Vagina (tissue), 2 donors: ENCODE data around the gene TEX13C. TPM values are rescaled to one million over a fixed set of nuclear protein-coding genes. Genes with fewer than 3 reads are reported as not detected.
"Not testable (repeated sequence)": the region's sequence is repeated elsewhere in the genome, so short reads cannot be mapped to it uniquely, and the experiment has no call there.

Experiments used
- DNase-seq, 2 donors: peaks; one replicate each; pipeline ENCODE4 v3.0.0-alpha.2; 2017; ENCODE audit errors: extremely low spot score in 2 of 2
- H3K27ac ChIP-seq: fragments of 200-600 bp; sonication (generic); one replicate; pipeline ENCODE4 v1.5.1; 2019
- H3K27me3 ChIP-seq: fragments of 200-600 bp; sonication (generic); one replicate; pipeline ENCODE4 v1.5.1; 2019
- H3K36me3 ChIP-seq, 2 donors: fragments of 200-600 bp; sonication (generic); one replicate each; pipeline ENCODE4 v1.5.1; 2017 to 2019
- H3K4me1 ChIP-seq: fragments of 200-600 bp; sonication (generic); one replicate; pipeline ENCODE4 v1.5.1; 2019
- H3K4me3 ChIP-seq, 2 donors: fragments of 200-600 bp; sonication (generic); 1 replicate in 1 of 2; 2 replicates in 1 of 2; pipeline ENCODE4 v1.5.1; 2016 to 2019
- H3K9me3 ChIP-seq: fragments of 200-600 bp; sonication (generic); one replicate; pipeline ENCODE4 v1.5.1; 2019
- POLR2A ChIP-seq, 2 donors: fragments of 450-650 bp; IDR thresholded peaks; one replicate each; pipeline ENCODE4 v1.6.1; 2017; ENCODE audit warnings: antibody characterized with exemption in 2 of 2, mild to moderate bottlenecking in 2 of 2, moderate library complexity in 2 of 2
- POLR2AphosphoS5 ChIP-seq, 2 donors: sonication (generic); formaldehyde crosslinking; IDR thresholded peaks; one replicate each; pipeline ENCODE4 v1.9.0; 2017; ENCODE audit warnings: antibody characterized with exemption in 2 of 2, mild to moderate bottlenecking in 2 of 2, low read depth in 1 of 2; ENCODE audit not compliant: insufficient read depth in 1 of 2
- intact Hi-C: fragments of 100-400 bp; cut with DNase I; formaldehyde crosslinking; loops from one replicate; pipeline ENCODE4 v1.15.1; 2023
- total RNA-seq: library from RNA; depleted of rRNA; stranded (reverse); fragments of >200 nt; gene quantifications from one replicate; pipeline ENCODE4 v1.2.3, GENCODE V29; 2016
- TF ChIP-seq, protein P1 (sequence below), 3 experiments: fragments of 450-650 bp in 2 of 3; fragments of 200-600 bp in 1 of 3; sonication (generic) in 1 of 3; IDR thresholded peaks; one replicate each; pipeline ENCODE4 v1.5.1; 2017 to 2019; ENCODE audit warnings: antibody characterized with exemption in 3 of 3, mild to moderate bottlenecking in 2 of 3, moderate library complexity in 2 of 3

Gene TEX13C
- total RNA-seq, 1 donor from 2014 or later, result not detected

DNA sequence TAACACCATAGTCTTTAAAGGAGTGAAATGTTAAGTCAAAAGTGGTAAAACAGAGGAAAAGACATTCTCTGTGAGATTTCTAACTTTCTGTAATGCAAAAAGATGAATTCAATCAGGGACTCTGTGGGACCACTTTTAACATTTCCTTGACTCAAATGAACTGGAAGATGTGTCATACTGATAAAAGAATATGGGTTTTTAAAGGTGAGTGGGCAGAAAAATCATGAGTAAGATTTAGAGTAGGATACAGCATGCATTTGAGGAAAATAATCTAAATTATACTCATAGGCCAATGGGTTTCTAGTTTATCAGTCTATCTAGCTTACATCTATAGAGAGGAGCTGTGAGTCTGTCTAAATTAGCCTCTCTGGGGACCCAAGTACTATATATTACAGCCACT lies 11.0 kb upstream of the TEX13C start:
- no peaks in the 10 kb centered on the region for H3K36me3 ChIP-seq
- DNase-seq, result no peak
- intact Hi-C loops, result no loop called here
- H3K4me3 ChIP-seq, result no peak overlapping the region
- H3K27me3 ChIP-seq, result no peaks in the 10 kb centered on the region
- H3K27ac ChIP-seq, result no peak overlapping the region
- H3K9me3 ChIP-seq, result no peaks in the 10 kb centered on the region
- H3K4me1 ChIP-seq, result no peaks in the 10 kb centered on the region
- TF ChIP-seq POLR2A (IDR thresholded peaks at IDR 0.05) (no peak), POLR2AphosphoS5 (IDR thresholded peaks at IDR 0.05; ENCODE audit: insufficient read depth in 1 of 2, low read depth in 1 of 2) (no peak)
- TF ChIP-seq, protein P1, sequence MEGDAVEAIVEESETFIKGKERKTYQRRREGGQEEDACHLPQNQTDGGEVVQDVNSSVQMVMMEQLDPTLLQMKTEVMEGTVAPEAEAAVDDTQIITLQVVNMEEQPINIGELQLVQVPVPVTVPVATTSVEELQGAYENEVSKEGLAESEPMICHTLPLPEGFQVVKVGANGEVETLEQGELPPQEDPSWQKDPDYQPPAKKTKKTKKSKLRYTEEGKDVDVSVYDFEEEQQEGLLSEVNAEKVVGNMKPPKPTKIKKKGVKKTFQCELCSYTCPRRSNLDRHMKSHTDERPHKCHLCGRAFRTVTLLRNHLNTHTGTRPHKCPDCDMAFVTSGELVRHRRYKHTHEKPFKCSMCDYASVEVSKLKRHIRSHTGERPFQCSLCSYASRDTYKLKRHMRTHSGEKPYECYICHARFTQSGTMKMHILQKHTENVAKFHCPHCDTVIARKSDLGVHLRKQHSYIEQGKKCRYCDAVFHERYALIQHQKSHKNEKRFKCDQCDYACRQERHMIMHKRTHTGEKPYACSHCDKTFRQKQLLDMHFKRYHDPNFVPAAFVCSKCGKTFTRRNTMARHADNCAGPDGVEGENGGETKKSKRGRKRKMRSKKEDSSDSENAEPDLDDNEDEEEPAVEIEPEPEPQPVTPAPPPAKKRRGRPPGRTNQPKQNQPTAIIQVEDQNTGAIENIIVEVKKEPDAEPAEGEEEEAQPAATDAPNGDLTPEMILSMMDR (IDR thresholded peaks at IDR 0.05), result no peak

DNA sequence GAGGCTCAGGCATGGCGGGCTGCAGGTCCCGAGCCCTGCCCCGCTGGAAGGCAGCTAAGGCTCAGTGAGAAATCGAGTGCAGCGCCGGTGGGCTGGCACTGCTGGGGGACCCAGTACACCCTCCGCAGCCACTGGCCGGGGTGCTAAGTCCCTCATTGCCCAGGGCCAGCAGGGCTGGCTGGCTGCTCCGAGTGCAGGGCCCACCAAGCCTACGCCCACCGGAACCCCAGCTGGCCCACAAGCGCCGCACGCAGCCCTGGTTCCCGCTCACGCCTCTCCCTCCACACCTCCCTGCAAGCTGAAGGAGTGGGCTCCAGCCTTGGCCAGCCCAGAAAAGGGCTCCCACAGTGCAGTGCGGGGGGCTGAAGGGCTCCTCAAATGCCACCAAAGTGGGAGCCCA lies 505 bp upstream of the TEX13C start:
- intact Hi-C loops, H3K4me1 ChIP-seq, H3K27me3 ChIP-seq, H3K27ac ChIP-seq, H3K36me3 ChIP-seq, H3K9me3 ChIP-seq, H3K4me3 ChIP-seq, DNase-seq: not testable (repeated sequence)

DNA sequence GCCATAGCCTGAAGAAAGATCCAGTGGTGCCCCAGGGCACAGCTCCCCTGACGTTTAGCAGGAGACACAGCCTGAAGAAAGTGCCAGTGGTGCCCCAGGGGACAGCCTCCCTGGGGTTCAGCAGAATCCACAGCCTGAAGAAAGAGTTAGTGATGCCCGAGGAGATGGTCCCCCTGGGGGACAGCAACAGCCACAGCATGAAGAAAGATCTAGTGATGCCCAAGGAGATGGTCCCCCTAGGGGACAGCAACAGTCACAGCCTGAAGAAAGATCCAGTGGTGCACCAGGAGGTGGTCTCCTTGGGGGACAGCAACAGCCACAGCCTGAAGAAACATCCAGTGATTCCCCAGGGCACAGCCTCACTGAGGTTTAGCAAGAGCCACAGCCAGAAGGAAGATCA lies 2.8 kb downstream of the TEX13C start:
- H3K27me3 ChIP-seq, result no peaks in the 10 kb centered on the region
- no peak for DNase-seq
- H3K27ac ChIP-seq, result no peak overlapping the region
- intact Hi-C loops, result no loop called here
- no peaks in the 10 kb centered on the region for H3K36me3 ChIP-seq
- H3K4me3 ChIP-seq, result no peak overlapping the region
- H3K9me3 ChIP-seq, result no peaks in the 10 kb centered on the region
- TF ChIP-seq, protein P1 (IDR thresholded peaks at IDR 0.05), result no peak
- TF ChIP-seq POLR2A (IDR thresholded peaks at IDR 0.05), result no peak
- TF ChIP-seq POLR2AphosphoS5 (IDR thresholded peaks at IDR 0.05; ENCODE audit: insufficient read depth in 1 of 2, low read depth in 1 of 2), result no peak
- H3K4me1 ChIP-seq, result no peaks in the 10 kb centered on the region

- no peaks in the 10 kb centered on the region for H3K4me1 ChIP-seq
- H3K36me3 ChIP-seq, result no peaks in the 10 kb centered on the region
- TF ChIP-seq, protein P1 (IDR thresholded peaks at IDR 0.05), result no peak
- TF ChIP-seq POLR2AphosphoS5 (IDR thresholded peaks at IDR 0.05; ENCODE audit: insufficient read depth in 1 of 2, low read depth in 1 of 2) (no peak), POLR2A (IDR thresholded peaks at IDR 0.05) (no peak)
- no peaks in the 10 kb centered on the region for H3K9me3 ChIP-seq
- no peak overlapping the region for H3K27ac ChIP-seq
- H3K4me3 ChIP-seq, result no peak overlapping the region
- intact Hi-C loops, result no loop called here
- DNase-seq, result no peak
- no peaks in the 10 kb centered on the region for H3K27me3 ChIP-seq
These were observed 6.9 kb downstream of the TEX13C start for GRCh38 chrX:125326599-125326998.

GRCh38 chrX:125327891-125328290 lies 8.2 kb downstream of the TEX13C start:
- no peaks in the 10 kb centered on the region for H3K9me3 ChIP-seq

More at GRCh38 chrX:125327891-125328290, 8.2 kb downstream of the TEX13C start:
- Histone ChIP-seq H3K4me1 (no peaks in the 10 kb centered on the region), H3K27me3 (no peaks in the 10 kb centered on the region), H3K27ac (no peak overlapping the region), H3K36me3 (no peaks in the 10 kb centered on the region), H3K4me3 (no peak overlapping the region)
- intact Hi-C loops, result no loop called here
- TF ChIP-seq, protein P1 (IDR thresholded peaks at IDR 0.05), result no peak
- no peak for TF ChIP-seq POLR2AphosphoS5 (IDR thresholded peaks at IDR 0.05; ENCODE audit: insufficient read depth in 1 of 2, low read depth in 1 of 2)
- DNase-seq, result no peak
